ENCODE data around the gene DEPDC7.

DEPDC7 gene

DNA sequence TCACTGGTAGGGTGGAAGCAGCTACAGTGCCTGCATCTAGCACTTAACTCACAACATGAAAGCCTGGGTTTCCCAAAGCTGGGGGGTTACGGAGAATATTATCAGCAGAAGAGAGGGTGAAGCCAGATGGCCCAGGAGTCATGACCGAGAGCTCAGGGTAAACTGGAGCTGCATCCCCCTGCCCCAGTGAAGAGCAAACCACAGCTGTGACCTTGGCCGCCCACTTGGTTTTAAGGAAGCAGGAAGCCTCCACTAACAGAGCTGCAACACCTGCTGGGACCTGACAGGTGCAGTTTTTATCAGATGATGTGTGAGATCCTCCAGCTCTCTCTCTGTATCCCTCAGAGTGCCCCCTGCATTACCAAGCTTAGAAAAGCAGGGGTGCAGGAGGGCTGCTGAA, 44.6 kb downstream of the DEPDC7 start:
- no peak for DNase-seq (ENCODE audit: low read depth in 2 of 2)

- DNase-seq (ENCODE audit: low read depth in 2 of 2), result no peak
These were observed 46.5 kb downstream of the DEPDC7 start for GRCh38 chr11:33062137-33062536.

- DNase-seq (ENCODE audit: low read depth in 2 of 2), result no peak
These were observed 47.7 kb downstream of the DEPDC7 start for GRCh38 chr11:33063326-33063881.

DNA sequence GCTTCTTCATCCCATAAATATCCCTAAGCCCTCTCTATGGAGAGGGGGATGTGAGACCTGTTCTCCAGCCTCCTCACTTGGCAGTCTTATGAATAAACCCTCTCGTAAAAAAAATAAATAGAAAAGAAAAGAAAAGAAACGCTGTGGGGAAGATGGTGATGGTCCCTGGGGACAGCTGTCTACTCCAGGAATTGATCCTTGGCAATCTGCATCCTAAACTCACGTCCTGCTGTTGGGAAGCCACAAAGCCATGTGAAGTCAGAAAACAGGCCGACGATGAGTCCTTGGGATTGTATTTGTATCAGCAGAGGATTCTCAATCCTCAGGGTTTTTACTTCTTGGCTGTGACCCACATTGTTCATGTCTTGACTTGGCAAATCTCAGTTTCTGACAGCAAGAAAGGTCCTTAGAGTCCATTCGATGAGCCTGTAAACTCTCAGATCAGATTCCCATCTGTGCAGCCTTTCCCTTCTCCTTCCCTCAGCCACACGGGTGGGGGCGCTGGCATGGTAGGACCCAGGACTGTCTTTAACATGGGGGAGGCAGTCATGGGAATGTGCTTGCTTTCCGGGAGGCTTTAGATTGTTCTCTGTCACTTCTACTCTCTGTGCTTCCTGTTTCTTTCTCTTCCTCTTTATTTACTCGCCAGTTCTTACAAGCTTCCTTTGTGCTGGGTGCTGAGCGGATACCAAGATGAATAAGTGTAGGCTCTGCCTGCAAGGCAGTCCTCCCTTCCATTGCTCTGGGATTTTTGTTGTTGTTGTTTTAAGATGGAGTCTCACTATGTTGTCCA, 48.6 kb downstream of the DEPDC7 start:
- DNase-seq (ENCODE audit: low read depth in 2 of 2), result no peak

GRCh38 chr11:33064866-33065265, 49.2 kb downstream of the DEPDC7 start:
- DNase-seq (ENCODE audit: low read depth in 2 of 2), result no peak

- DNase-seq (ENCODE audit: low read depth in 2 of 2), result peak; percentile 31 to 37
These were observed 49.9 kb downstream of the DEPDC7 start for GRCh38 chr11:33065445-33066178.

DNA sequence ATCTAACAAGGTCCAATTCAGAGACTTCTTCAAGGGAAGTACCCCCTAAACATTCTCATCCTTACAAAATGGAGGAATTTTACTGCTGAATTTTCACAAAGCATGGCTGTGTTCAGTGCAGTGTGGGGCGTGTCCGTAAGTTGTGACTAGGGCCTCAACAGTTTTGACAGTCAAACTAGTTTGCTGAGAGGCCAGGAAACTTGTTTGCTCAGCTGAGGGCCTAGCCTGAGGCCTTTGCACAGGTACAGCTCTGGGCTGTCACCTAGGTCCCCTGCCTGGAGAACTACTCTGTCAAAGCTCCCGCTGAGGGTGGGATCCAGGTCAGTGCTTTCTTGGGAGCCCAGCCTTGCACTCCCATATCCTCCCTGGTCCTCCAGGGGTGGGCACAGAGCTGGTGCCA, 51.6 kb downstream of the DEPDC7 start:
- DNase-seq (ENCODE audit: low read depth in 2 of 2), result no peak

DNA sequence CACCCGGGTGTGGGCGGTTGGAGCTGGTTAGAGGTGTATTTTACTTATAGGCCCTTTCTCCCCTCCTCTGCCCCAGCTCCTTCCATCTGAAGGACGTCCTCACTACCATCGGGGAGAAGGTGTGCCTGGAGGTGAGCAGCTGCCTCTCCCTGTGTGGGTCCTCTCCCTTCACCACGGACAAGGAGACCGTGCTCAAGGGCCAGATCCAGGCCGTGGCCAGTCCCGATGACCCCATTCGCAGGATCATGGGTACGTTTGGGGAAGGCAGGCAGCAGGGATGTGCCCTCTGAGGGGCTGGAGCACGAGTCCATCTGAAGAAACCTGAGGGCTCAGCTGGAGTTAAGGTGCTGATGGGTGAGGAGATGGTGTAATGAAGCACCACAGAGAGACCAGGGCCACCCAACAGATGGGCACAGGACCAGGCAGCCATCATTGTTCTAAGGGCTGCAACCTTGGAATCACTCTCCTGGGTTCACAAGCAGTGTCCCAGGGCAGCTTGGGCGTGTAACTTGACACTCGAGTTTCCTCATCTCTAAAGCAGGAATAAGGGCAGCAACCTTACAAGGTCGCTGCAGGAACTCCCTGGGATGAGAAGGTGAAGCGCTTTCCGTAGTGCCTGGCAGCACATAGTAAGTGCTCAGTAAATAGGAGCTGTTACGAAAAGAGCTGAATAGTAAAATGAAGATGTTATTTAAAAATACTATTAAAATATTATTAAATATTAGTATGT, 53.1 kb downstream of the DEPDC7 start:
- DNase-seq (ENCODE audit: low read depth in 2 of 2), result no peak

- no peak for DNase-seq (ENCODE audit: low read depth in 2 of 2)
These were observed 56.8 kb downstream of the DEPDC7 start for GRCh38 chr11:33072465-33072864.

Data from fibroblast of skin of left quadriceps (primary cell).